Measurements from ENCODE around the gene KCNE3. TPM values are rescaled to one million over a fixed set of nuclear protein-coding genes. Genes with fewer than 3 reads are reported as not detected.

The KCNE3 gene
- total RNA-seq, 3 donors from 2014 or later, result 8.5 to 27.5 (median 23.4) TPM

DNA sequence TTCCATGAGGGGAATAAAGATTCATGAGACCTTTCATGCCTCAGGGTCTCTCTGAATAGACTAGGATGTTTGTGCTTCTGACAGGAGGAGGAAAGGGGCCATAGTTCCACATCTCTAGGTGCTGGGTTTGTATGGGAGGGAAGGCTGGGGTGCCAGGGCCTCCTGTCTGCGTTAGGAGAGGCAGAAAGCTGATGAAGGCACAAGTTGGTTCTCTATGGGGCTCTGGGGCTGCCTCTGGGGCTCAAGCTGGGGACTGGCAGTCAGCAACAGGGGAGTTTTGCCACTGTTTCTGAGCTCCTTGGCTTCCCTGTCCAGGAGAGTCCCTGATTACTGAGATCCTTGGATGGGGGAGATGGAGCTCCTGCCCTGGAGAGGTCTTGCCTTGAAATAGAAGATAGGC lies 4.1 kb downstream of the KCNE3 start:
- TF ChIP-seq, protein P1, sequence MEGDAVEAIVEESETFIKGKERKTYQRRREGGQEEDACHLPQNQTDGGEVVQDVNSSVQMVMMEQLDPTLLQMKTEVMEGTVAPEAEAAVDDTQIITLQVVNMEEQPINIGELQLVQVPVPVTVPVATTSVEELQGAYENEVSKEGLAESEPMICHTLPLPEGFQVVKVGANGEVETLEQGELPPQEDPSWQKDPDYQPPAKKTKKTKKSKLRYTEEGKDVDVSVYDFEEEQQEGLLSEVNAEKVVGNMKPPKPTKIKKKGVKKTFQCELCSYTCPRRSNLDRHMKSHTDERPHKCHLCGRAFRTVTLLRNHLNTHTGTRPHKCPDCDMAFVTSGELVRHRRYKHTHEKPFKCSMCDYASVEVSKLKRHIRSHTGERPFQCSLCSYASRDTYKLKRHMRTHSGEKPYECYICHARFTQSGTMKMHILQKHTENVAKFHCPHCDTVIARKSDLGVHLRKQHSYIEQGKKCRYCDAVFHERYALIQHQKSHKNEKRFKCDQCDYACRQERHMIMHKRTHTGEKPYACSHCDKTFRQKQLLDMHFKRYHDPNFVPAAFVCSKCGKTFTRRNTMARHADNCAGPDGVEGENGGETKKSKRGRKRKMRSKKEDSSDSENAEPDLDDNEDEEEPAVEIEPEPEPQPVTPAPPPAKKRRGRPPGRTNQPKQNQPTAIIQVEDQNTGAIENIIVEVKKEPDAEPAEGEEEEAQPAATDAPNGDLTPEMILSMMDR (IDR thresholded peaks at IDR 0.05), result no peak
- Histone ChIP-seq H3K9me3 (no peaks in the 10 kb centered on the region), H3K4me3 (no peak overlapping the region), H3K4me1 (ENCODE audit: low read depth) (peaks cover 16% of the 10 kb centered on the region), H3K36me3 (ENCODE audit: low read depth) (no peaks in the 10 kb centered on the region)
- intact Hi-C loops (cut with DNase I, micrococcal nuclease), result no loop called here
- DNase-seq (no peak), ATAC-seq (no peak)

DNA sequence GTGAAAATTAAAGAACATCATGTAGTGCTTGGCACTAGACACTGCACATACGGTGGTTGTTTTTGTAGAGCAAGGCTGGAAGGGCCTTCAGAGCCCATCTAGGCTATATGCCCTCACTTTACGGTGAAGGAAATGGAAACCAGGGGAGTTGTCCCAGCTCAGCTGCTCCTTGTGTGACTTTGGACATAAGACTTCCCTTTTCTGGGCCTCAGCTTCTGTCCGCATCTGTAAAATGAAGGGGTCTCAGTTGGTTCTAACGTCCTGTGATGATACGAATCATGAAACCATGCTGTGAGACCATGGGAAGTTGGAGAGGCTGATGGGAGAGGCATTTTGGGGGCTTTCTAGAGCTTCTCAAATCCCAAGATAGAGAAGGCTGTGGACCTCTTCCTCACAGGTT lies 4.7 kb downstream of the KCNE3 start:
- no peak for DNase-seq
- TF ChIP-seq, protein P1 (IDR thresholded peaks at IDR 0.05), result no peak
- Histone ChIP-seq H3K4me1 (ENCODE audit: low read depth) (peaks cover 16% of the 10 kb centered on the region), H3K36me3 (ENCODE audit: low read depth) (no peaks in the 10 kb centered on the region), H3K4me3 (no peak overlapping the region), H3K9me3 (no peaks in the 10 kb centered on the region)
- intact Hi-C loops (cut with DNase I, micrococcal nuclease), result no loop called here
- no peak for ATAC-seq

DNA sequence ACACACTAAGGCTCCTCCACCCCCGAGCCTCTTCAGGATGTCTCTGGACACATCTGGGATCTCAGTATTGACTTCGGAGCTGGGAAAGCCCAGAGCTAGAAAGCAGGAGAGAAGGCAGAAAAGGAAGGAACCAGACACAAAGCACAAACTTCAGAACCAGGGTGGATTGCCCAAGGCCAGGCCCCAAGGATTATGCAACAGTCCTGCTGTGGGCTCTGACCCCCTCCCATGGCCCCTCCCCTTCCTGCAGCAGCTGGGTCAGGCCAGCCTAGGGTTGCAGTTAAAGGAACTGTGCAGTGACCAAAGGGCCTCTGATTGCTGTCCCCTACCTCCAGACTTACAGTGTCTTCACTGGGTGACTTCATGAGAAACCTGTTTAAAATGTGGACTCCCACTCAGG lies 5.3 kb downstream of the KCNE3 start:
- Histone ChIP-seq H3K9me3 (no peaks in the 10 kb centered on the region), H3K36me3 (ENCODE audit: low read depth) (no peaks in the 10 kb centered on the region), H3K4me3 (no peak overlapping the region), H3K4me1 (ENCODE audit: low read depth) (peaks cover 16% of the 10 kb centered on the region)
- intact Hi-C loops (cut with DNase I, micrococcal nuclease), result no loop called here
- TF ChIP-seq, protein P1 (IDR thresholded peaks at IDR 0.05), result no peak
- ATAC-seq (peak; percentile 31), DNase-seq (peak; percentile 57 to 80 (median 61))

DNA sequence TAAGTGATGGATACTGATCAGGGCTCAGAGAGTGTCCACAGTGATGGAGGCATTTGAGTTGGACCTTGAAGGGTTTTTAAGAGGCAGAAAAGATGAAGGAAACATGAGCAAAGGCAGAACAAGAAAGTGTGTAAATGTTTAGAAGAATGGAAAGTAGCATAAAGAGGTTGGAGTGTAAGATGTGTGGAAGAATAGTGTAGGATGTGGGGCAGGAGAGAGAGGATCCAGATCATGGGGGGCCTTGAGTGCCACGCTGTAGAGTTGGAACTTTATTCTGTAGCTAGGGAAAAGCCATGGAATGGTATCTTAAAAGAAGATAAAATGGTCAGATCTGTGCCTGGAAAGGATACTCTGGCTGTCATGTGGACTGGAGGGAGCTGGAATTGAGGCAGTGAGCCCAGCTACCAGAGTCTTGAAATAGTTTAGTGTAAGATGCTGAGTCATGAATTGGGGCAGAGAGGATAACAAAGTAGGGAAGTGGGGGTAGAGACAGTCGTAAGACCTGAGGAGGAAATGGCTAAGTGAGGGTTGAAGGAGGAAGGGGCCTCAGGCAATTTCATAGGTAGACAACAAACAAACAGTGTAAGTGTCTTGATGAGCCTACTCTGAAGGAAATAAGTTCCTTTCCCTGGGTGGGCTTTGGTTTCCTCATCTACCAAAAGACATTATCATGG lies 6.7 kb downstream of the KCNE3 start:
- TF ChIP-seq, protein P1 (IDR thresholded peaks at IDR 0.05), result no peak
- no peaks in the 10 kb centered on the region for H3K36me3 ChIP-seq (ENCODE audit: low read depth)
- ATAC-seq (no peak), DNase-seq (no peak)
- H3K4me3 ChIP-seq, result no peak overlapping the region
- intact Hi-C loops (cut with DNase I, micrococcal nuclease), result no loop called here
- H3K4me1 ChIP-seq (ENCODE audit: low read depth), result peaks cover 4% of the 10 kb centered on the region
- H3K9me3 ChIP-seq, result no peaks in the 10 kb centered on the region

DNA sequence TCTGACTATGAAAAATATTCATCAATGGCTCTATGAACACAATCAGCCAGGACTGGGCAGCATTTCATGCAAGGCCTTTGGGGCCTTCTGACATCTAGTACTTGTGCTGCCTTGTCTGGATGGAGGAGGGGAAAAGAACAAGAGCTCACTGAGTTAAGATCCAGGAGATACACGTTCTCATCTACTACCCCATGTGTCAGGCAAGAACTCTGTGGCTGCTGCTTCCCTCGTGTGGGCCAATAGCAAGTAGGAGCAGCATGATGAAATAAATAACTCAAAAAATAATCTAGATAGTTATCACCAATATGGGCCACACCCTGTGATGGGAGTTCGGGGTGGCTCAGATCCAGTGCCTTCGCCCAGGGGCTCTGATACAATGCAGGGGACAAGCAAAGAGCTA lies 7.3 kb downstream of the KCNE3 start:
- no peak for ATAC-seq
- TF ChIP-seq, protein P1 (IDR thresholded peaks at IDR 0.05), result no peak
- Histone ChIP-seq H3K9me3 (no peaks in the 10 kb centered on the region), H3K4me1 (ENCODE audit: low read depth) (peaks cover 1% of the 10 kb centered on the region), H3K4me3 (no peak overlapping the region), H3K36me3 (ENCODE audit: low read depth) (no peaks in the 10 kb centered on the region)
- no peak for DNase-seq
- intact Hi-C loops (cut with DNase I, micrococcal nuclease), result no loop called here

DNA sequence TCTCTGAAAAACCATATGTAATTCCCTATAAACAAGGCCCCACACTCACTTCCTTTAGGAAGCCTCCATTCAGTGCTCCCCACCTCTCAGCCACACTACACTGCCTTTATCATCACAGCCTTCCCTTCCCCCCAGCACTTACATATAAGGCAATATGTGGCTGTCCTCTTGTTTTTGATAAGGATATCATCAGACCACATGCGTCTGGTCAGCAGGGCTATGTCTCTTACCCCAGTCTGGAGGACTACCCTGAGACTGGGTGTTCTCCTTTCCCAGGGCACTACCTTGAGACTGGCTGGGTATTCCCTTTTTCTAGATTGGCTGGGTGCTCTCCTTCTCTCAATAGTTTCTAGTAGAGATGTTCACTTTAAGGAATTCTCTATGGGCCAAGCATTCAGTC lies 7.8 kb downstream of the KCNE3 start:
- intact Hi-C loops (cut with DNase I, micrococcal nuclease), result no loop called here
- DNase-seq, result no peak
- no peaks in the 10 kb centered on the region for H3K9me3 ChIP-seq
- TF ChIP-seq, protein P1 (IDR thresholded peaks at IDR 0.05), result no peak
- H3K4me1 ChIP-seq (ENCODE audit: low read depth), result no peaks in the 10 kb centered on the region
- no peaks in the 10 kb centered on the region for H3K36me3 ChIP-seq (ENCODE audit: low read depth)
- ATAC-seq, result no peak
- H3K4me3 ChIP-seq, result no peak overlapping the region

Measured in mucosa of descending colon (tissue), 3 donors.